HG03521 (cell line): ENCODE data around the gene PARS2.
A peak's percentile ranks its signal among the peaks of the same experiment; 100 is the strongest.
"Not testable (repeated sequence)": the region's sequence is repeated elsewhere in the genome, so short reads cannot be mapped to it uniquely, and the experiment has no call there.

Experiments
- ATAC-seq: cut with Tn5 transposase; IDR thresholded peaks from one replicate; pipeline ENCODE4 v1.9.1; 2021; ENCODE audit warnings: mild to moderate bottlenecking, moderate library complexity; ENCODE audit not compliant: unreplicated experiment

The PARS2 gene

GRCh38 chr1:54775828-54776721 lies 11.8 kb upstream of the PARS2 start:
- not testable (repeated sequence) for ATAC-seq

GRCh38 chr1:54774820-54775498 lies 10.6 kb upstream of the PARS2 start:
- ATAC-seq: no peak

GRCh38 chr1:54772951-54773350 lies 8.6 kb upstream of the PARS2 start:
- ATAC-seq: no peak

- ATAC-seq: no peak
Measured at GRCh38 chr1:54768093-54768492, 3.8 kb upstream of the PARS2 start.

GRCh38 chr1:54767526-54767925 lies 3.2 kb upstream of the PARS2 start:
- ATAC-seq: no peak

GRCh38 chr1:54766726-54767125 lies 2.4 kb upstream of the PARS2 start:
- no peak for ATAC-seq

GRCh38 chr1:54764922-54765561 lies 719 bp upstream of the PARS2 start:
- ATAC-seq: peak; percentile 11

GRCh38 chr1:54763816-54764132 lies 549 bp downstream of the PARS2 start:
- ATAC-seq: no peak

- ATAC-seq: no peak
Measured at GRCh38 chr1:54758678-54759348, 5.5 kb downstream of the PARS2 start.

- no peak for ATAC-seq
Measured at GRCh38 chr1:54757833-54758232, 6.5 kb downstream of the PARS2 start.

GRCh38 chr1:54754486-54755285 lies 9.6 kb downstream of the PARS2 start:
- no peak for ATAC-seq

GRCh38 chr1:54754045-54754444 lies 10.3 kb downstream of the PARS2 start:
- no peak for ATAC-seq

GRCh38 chr1:54751426-54751825 lies 12.9 kb downstream of the PARS2 start:
- no peak for ATAC-seq

GRCh38 chr1:54750596-54750995 lies 13.7 kb downstream of the PARS2 start:
- ATAC-seq: no peak

- no peak for ATAC-seq
Measured at GRCh38 chr1:54748094-54748835, 16.1 kb downstream of the PARS2 start.

GRCh38 chr1:54745864-54746263 lies 18.5 kb downstream of the PARS2 start:
- ATAC-seq: no peak

GRCh38 chr1:54745274-54745673 lies 19.0 kb downstream of the PARS2 start:
- no peak for ATAC-seq

GRCh38 chr1:54744696-54745095 lies 19.6 kb downstream of the PARS2 start:
- no peak for ATAC-seq

- ATAC-seq: no peak
Measured at GRCh38 chr1:54743416-54744226, 20.7 kb downstream of the PARS2 start.
